HG03135 (cell line): ENCODE results near the gene RECK.

Experiments
- ATAC-seq: cut with Tn5 transposase; IDR thresholded peaks from one replicate; pipeline ENCODE4 v1.9.1; 2021; ENCODE audit warnings: mild to moderate bottlenecking, moderate library complexity; ENCODE audit not compliant: unreplicated experiment

Gene RECK

DNA sequence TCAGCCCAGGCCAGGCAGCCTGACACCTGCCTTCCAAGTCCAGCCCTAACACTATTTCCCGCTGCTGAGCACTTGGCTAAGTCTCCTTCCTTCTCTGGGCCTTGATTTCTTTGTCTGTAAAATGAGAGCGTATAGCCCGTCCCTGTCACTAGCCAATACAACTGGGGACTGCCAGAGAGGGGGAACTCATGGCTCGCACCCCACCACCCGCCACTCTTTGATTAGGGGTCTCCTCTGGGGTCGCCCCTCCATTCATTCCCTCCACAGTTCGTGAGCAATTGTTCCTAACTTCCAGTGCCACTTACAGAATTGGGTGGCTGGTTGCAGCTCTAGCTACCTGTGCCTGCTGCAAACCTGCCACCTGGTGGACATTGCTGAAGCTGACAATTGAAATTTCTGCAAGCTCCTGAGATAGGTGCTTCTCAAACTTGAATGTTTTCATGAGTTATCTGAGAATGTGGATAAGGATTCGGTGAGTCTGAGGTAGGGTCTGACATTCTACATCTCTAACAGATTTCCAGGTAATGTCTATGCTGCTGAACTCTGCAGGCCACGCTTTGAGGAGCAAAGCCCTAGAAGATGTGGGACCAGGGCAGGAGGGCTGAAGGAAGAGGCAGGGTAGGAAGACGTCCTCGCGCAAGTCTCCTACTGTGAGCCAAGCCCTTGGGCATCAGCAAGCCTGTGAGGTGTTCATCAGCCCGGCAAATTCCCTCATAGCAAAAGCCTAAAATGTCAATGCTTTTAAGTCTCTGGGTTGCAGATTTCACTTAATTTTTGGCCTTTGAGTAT lies 13.3 kb upstream of the RECK start:
- no peak for ATAC-seq

DNA sequence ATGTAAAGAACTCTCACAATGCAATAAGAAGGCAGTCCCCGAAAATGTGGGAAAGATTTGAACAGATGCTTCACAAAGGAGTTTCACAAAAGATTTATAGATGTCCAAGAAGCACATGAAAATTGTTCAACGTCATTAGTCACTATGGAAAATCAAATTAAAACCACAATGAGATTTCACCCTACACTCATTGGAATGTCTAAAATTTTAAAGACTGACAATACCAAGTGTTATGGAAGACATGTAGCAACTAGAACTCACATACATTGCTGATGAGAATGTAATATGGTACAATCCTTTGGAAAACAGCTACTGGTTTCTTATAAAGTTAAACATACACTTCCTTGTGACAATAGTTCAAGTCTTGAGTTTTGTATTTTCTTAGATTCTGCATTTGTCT lies 11.0 kb upstream of the RECK start:
- no peak for ATAC-seq

DNA sequence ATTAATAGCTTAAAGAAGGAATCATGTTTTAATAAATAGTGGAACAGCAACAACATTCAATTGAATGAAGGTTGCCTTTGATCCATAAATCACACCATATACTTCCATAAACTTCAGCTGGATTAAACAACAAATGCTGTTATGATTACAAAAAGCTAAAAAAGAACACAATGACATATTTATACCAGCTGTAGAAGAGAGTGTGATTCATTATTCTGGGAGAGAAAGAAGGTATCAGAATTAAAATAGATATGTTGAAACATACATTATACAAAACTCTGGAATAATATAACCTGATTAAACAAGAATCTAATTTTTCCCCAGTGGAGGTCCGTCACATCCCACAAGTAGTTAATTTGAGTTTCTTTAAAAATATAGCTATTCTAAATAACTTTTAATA lies 7.5 kb upstream of the RECK start:
- no peak for ATAC-seq

DNA sequence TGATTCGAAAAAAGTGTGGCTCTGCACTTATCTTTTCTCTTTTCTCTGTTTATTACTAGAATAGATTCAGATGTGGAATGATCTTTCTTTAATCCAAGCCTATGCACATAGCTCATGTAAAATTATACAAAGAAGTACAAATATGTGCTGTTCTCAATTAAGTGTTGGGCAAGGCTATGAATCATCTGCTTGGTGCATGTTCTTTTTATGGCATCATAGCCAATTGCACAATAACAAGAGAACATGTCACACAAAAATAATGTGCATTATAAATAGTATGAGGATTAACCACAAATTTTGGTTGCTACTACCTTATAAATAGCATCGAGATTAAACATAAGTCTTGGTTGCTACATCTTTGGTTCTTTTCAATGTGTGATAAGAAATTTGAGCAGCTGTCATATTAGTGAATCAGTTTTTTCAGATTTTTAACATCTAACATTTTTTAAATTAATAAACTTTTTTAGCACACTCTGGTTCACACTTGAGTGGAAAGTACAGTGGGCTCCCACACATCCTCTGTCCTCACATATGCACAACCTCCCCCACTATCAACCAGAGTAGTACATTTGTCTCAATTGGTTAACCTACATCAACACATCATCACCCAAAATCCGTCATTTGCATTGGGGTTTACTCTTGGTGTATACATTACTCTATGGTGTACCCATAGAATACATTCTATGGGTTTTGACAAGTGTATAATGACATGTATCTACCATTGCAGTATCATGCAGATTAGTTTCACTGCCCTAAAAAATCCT lies 6.8 kb upstream of the RECK start:
- no peak for ATAC-seq

DNA sequence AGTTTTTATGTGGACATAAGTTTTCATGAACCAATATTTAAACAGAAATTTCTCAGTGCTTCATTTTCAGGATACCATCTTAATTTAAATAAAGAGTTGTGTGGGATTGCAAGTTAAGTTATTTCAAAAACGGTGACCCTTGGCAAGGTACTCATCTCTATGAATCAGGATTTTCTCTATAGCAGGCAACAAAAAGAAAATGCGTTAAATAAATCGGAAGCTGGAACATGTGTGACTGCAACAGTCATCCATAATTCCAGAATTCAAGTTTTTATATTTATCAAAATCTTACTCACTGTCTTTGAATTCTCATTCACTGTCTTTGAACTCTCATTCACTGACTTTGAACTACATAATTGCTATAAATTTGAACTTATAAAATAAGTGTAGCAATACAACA lies 5.8 kb upstream of the RECK start:
- no peak for ATAC-seq

DNA sequence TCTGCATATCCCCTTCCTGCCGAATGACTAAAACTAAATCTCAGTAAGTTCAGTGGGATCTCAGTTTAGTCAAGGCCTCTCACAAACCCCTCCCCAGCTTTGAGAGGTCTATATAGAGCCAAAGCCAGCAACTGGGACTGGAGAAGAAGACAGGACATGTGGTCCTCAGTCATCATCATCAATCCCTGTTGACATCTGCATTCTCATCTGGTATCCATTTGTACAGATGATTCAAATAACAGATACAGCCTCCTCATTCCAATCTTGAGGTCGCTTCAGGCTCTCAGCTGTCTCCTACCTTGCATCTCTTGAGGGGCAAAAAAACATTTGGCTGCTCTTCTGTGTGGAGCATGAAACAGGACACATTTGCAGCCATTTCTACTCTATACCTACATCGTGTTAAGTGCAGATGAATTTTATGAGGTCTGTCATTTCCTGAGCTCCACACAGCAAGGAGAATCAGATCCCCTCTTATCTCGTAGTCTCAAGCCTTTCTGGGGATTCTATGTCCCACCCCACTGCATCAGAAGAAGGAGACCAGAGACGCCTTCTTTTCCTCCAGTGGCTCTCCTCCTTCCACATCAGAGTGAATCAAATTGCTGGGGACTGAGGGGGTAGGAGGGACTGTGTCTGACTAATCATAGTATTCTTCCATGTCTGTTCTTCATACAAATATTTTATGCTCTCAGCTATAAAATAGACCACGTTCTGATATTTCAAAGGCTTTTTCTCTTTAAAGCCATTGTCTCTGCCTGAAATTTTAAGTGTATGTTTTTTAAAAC lies 4.7 kb upstream of the RECK start:
- no peak for ATAC-seq

DNA sequence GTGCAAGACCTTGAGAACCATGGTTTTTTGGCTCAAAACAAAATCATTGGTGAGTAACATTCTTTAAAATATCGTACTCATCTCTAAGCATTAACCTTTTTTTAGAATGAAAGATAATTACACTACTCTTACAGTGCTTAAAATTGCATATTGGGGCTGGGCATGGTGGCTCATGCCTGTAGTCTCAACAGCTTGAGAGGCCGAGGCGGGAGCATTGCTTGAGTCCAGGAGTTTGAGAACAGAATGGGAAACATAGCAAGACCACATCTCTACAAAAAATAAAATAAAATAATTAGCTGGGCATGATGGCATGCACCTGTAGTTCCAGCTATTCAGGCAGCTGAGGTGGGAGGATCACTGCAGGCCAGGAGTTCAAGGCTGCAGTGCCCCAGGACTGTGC lies 2.9 kb upstream of the RECK start:
- ATAC-seq, result no peak

DNA sequence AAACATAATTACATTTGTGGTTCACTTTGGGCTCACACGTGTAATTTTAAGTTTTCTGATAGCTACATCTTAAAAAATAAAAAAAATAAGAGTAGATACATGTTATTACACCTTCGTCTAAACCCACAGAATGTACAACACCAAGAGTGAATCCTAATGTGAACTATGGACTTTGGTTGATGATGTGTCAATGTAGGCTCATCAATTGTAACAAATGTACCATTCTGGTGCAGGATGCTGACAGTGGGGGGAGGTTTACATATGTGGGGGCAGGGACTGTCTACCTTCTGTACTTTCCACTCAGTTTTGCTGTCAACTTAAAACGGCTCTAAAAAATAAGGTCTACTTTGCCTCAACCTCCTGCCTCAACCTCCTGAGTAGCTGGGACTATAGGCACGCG lies 2.5 kb upstream of the RECK start:
- no peak for ATAC-seq

DNA sequence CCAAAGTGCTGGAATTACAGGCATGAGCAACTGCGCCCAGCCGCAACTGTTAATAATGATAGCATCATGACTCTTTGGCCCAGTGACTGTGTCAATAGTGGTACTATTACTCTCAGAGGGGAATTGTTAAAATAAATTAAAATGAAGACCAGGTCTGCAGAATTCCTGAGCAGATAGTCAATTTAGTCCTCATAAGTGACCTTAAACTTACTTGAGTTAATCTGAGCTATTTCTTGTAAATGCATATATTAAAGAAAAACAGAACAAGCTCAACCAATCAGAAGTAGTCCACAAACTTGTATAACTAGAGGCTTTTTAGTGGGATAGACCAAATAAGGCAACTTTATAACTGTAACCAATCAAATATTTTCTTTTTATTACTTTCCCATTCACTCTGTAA lies 1.7 kb upstream of the RECK start:
- ATAC-seq, result no peak

DNA sequence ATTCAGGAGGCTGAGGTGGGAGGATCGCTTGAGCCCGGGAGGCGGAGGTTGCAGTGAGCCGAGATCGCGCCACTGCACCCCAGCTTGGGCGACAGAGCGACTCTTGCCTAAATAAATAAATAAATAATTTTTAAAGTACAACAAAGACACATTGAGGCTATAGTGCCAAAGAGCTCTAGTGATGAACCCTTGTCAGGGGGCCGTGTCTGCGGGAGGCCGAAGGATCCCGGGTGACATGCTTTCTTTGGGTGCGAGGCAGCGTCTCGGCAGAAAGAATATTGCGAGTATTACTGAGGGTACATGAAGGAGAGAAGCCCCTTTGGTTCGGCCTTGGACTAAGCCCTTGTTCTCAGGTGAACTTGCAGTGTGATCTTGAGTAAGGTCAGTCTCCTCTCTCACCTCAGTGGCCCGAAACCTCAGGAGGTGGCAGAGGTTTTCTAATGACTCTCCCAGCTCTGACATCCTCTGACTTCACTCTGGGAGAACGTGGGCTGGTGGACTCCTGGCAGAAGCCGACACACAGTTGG lies 397 bp upstream of the RECK start:
- ATAC-seq, result no peak

DNA sequence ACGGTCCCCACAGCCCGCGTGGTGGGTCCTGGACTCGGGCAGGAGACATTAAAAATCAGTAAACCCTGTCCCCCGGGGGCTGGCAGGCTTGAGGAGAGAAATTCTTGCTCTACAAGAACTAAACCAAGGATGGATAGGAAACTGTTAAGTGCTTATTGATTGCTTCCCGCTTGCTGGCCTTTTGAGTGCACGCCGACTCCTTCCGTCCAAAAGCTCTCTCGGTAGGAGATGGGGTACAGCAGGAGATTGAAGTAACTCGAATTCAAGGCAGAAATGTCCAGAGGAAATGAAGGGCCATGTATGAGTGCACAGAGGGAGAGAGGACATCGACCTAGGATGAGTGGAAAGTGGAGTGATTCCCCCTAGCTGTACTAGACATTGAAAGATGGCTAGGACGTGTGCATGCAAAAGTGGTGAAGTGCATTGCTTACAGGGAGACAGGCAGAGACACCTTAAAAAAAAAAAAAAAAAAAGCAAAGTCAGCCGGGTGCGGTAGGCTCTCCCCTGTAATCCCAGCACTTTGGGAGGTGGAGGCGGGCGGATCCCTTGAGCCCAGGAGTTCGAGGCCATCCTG lies 923 bp downstream of the RECK start:
- peak; percentile 14 for ATAC-seq

DNA sequence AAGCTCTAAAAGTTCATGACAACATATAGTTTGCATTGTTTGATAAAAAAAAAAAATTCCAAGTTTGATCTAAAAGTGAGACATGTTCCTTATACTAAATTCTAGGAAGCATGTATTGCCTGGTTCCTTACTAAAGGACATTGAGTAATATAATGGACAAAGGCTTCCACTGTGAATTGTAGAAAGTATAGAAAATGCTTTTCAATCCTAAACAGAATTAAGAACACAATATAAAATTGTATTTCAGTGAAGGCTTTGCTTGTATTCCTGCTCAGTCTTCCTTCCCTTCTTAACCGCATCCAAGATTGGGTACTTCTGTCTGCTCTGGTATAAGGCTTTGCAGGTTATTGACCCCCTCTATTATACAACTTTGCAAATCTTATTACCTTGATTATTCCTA lies 2.4 kb downstream of the RECK start:
- ATAC-seq, result no peak

DNA sequence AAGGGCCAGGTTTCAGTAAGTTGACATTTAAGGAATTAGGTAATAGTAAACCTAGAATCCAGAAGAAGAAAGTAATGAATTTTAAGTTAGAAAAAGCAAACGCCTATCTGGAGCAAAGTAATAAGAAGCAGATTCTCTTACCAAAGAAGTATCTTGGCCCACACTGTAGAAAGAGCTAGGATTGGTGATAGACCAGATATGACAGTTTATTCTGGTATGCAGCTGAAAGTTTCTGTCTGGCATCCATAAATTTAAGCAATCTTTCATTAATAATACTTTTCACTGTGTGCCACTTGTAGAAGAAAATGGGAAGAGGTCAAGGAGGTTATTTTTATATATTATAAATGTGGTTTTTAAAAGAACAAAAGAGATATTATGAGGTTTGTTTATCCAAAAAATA lies 3.0 kb downstream of the RECK start:
- ATAC-seq, result no peak

DNA sequence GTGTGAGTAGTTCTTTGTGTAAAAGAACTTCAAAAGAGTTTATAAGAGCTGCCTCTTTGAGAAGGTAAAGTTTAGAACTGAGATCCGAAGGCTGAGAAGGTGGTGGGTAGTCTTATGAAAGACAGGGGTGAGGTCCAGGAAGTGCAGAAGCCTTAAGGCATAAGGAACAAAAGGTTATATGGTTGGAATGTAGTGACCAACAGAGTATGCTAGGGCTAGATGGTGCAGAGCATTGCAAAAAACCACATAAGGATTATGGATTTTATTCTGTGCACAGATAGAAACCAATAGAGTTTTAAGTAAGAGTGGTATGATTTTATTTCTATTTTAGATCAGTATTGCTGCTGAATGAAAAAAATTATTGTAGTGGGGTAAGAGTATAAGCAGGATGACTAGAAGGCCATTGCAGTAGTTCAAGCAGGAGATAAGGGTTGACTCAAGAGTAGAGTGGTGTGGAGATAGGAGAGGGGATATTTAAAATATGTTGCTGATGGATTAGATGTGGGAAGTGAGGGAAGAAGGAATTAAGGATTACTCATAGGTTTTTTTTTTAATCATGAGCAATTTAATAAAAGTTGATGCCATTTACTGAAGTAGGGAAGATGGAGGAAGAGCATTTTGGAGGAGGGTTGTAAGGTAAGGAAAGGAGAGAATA lies 3.7 kb downstream of the RECK start:
- ATAC-seq, result no peak

DNA sequence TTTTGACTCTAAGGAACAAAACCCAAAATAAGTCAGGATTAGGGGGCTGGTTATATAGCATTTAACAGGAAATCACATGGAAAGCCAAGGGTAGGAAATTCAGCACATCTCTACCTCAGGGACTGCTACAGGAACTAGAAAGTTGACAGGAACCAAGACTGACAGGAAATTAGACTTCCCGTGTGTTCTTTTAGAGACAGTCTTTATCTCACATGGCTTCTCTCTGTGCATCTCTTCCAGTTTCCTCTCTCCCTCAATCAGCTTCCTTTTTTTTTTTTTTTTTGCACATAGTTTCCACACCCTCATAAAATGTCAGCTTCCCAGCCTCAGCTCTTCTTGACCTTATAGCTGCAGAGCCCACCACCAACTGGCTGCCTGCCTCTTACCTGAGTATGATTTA lies 4.8 kb downstream of the RECK start:
- no peak for ATAC-seq

DNA sequence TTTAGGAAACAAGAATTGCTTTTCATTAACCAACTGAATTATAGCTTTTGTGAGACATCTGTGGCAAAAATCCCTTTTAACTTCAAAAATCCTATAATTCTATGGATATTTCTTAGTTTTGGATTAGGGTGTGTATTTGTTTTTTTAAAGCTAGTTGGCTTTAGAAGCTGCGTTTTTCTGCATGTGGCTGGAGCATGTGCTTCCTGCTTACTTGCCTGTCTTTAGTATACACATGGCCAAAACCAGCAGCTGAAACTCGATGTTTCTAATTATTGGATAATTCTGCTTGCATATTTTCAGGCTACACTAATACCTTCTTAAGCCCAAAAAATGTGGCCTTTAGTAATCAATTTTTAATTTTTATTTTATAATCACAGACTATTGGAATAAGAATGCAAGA lies 8.9 kb downstream of the RECK start:
- ATAC-seq, result no peak

DNA sequence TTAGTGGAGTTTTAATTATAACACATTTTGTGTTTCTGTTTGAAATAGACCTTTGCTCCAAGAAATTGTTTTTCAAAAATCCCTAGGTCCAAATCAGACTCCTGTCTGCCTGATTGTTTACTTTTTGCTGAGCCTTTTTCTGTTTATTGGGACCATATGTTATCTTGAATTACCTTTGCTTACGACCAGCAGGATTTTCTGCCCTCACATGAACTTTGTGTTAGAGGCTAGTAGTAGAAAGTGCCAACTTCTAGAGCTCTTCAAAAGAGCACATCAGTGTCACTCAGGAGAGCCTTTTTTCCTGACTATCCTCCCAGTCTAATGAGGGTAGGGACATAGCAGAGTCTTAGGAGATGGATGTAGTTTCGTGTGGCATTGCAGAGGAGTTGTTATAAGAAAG lies 10.2 kb downstream of the RECK start:
- ATAC-seq, result no peak

DNA sequence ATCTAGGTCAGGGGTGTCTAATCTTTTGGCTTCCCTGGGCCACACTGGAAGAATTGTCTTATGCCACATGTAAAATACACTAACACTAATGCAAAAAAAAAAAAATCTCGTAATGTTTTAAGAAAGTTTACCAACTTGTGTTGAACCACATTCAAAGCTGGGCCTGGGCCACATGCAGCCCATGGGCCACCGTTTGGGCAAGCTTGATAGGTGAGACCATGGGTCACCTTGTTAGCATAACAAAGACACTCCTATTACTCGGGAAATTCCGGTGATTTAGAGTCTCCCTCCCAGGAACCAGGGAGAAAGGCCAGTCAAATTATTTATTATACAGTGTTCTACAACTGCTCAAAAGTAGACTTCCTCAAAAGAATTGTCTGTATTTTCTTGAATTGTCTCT lies 12.7 kb downstream of the RECK start:
- ATAC-seq, result no peak

DNA sequence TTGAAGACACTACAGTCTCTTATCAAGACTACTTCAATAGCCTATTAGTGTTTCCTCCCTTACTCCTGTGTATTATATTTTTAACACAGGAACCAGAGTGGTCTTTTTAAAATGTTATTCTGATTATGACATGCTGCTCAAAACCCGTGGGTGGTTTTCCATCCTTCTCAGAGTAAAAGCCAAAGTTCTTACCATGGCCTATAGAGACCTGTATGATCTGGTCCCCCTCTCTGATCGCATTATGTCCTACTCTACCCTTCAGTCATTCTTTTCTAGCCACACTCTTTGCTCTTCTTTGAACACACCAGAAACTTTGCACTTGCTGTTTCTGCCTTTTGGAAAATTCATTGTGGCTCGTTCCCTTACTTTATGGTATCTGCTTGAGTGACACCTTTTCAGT lies 13.8 kb downstream of the RECK start:
- no peak for ATAC-seq

DNA sequence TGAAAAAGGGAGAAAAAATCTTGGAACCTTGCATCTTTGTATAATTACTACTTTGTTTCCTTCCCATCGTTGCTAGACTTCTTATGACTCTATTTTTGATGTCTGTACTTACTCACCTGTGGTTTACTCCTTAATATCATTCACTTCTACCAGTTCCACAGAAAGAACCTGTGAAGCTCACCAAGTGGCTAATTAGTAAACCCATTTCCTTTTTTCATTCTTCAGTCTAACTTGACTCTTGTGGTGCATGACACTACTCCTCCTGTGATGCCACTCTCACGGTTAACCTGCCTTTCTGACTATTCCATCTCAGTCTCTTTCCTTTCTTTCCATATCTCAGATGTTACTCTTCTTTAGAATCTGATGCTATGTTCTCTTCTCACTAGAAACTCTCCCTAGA lies 14.6 kb downstream of the RECK start:
- peak; percentile 66 for ATAC-seq

DNA sequence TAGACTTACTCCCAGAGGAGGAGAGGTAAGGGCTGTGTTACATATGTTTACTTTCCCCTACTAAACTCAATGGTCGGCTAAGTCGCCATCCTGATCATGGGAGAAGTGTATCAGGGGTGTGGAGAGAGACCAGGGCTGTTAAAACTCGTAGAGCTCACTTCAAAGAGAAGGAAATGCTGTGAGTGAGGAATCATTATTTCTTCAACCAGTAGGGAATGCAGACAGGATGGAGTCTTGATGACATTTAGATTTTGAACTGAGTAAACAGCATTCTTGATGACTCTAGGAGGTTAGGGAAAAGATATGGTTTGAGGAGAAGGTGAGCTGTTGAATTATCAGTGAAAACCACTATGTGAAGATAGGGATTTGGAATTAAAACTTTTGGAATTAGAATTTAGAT lies 17.3 kb downstream of the RECK start:
- no peak for ATAC-seq
